NK-92 treated with Interleukin-12 subunit alpha and Interleukin-12 subunit beta, amount 100 ng/mL, for 24 hours (cell line): ENCODE data around the gene PCK2.
"Not testable (repeated sequence)": the region's sequence is repeated elsewhere in the genome, so short reads cannot be mapped to it uniquely, and the experiment has no call there.

ENCODE experiments used
- DNase-seq: peaks from one replicate; lab custom pipeline; 2025; lab: John Stamatoyannopoulos, UW

PCK2 gene

DNA sequence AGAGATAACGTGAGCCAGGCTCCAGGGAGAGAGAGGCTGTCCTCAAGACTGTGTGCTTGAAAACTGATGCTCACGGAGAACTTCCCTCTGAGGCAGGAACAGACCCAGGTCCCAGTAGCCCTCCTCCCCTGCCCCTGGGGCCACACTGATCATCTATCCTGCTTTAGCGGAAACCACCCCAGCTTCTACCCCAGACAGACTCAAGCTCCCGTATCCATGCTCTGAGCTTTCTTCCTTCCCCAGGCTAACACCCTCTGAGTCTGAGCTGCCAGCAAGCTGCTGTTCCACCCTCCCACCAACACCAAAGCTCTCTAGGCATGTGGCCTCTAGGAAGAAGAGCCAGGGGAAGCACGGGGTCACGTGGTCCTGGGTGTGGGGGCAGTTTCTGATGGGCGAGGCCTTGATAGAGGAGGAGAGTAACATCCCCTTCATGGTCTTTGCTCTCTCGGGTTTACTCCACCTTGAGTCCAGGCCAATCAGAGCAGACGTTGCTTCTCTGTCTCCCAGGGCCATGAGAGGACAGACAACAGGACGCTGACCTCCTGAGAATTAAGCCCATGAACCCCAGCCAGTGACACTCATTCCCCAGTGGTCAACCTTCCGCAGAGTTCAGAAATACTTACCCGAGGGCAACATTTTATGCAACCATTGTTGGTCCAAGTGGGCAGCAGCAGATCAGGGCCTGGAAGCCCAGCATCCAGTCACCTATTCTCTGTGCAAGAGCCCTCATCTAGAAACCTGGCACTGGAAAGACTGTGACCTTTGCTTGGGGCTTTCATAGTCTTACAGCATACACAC, 1.4 kb downstream of the PCK2 start:
- DNase-seq, result peak; percentile 45

DNA sequence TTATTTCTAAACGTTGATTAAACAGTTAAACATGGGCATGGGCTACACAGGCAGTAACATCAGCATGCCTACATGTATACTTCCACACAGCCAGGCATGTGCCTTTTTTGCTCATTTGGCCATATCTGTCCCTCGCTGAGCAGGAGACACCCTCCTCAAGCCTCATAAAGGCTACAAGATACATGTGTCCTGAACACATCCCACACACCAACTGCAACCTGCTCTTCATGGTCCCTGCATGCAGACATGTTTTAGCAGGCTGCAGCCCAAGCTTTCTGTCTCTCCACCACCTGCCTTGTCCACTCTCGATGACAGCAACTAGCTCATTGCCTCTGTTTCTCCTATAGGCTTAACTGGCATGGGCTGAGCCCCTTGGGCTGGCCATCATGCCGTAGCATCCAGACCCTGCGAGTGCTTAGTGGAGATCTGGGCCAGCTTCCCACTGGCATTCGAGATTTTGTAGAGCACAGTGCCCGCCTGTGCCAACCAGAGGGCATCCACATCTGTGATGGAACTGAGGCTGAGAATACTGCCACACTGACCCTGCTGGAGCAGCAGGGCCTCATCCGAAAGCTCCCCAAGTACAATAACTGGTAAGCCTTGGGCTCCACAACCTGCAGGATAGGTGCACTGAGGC, 2.6 kb downstream of the PCK2 start:
- DNase-seq, result no peak

DNA sequence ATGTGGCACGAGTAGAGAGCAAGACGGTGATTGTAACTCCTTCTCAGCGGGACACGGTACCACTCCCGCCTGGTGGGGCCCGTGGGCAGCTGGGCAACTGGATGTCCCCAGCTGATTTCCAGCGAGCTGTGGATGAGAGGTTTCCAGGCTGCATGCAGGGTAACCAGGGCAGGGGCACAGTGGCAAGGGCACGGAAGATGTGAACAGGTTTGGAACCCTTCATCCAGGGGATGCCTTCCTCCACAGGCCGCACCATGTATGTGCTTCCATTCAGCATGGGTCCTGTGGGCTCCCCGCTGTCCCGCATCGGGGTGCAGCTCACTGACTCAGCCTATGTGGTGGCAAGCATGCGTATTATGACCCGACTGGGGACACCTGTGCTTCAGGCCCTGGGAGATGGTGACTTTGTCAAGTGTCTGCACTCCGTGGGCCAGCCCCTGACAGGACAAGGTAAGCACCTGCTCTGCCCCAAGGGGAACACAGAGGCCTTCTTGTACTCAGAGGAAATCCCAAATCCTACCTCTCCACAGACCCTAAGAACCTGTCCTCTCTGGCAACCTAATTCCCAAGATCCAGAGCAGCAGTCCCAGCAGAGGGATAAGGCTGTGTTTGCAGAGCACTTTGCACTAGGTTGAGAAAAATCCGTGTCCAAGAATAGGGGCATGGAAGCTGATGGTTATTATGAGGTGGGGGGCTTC, 4.3 kb downstream of the PCK2 start:
- DNase-seq, result no peak

DNA sequence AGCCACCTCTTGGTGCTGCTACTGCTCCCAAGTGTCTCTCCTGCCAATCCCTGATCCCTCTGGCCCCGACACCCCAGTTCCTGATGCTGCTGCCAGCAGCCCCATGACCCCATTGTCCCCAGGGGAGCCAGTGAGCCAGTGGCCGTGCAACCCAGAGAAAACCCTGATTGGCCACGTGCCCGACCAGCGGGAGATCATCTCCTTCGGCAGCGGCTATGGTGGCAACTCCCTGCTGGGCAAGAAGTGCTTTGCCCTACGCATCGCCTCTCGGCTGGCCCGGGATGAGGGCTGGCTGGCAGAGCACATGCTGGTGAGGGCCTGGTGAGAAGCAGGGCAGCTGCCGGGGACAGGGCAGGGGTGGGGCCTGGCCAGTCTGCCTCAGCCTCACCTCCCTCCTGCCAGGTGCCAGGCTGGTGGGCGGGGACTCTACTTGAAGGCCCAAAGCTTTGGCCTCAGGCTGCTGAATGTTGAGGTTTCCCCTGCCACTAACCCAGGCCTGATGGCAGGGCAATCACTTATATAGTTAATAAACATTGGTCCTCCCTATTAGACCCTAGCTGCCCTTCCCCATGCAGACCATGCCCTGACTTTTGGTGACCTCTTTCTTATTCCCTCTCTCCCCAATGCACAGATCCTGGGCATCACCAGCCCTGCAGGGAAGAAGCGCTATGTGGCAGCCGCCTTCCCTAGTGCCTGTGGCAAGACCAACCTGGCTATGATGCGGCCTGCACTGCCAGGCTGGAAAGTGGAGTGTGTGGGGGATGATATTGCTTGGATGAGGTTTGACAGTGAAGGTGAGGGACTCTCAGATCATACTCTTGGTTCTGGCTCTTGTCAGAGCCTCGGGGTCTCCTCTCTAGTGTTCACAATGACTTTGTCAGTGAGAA, 5.1 kb downstream of the PCK2 start:
- DNase-seq, result no peak

DNA sequence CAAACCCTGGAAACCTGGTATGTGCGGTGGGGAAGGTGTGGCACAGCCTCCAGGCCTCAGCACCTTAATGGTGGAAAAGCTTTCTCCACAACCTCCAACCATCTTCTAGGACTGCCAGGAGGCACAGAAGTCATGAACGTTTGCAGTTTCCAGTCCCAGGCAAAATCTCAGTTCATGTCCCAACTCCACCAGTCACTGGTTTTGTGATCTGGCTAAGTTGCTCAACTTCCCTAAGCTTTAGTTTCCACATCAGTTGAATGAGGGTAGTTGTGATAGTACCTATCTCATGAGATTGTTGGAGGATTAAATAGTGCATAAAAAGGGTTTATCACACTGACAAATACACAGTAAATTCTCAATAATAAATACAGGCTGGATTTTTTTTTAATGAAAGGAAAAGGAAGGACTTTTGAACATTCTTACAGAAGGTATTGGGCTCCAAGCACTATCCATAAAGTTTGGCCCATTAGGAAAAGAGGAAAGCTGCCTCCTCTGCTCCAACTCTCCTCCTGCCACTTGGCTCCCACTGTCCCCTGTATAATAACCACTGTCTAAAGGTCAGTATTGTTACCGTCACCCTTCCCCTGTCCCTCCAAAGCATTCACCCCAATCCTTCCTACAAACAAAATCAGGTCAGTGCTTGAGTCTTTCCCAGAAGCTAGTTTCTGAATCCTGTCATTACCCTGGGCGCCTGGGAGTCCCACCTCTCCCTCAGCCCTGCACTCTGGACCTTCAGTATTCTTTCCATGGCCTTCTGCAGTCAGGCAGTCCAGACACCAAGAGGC, 6.3 kb downstream of the PCK2 start:
- DNase-seq, result no peak

DNA sequence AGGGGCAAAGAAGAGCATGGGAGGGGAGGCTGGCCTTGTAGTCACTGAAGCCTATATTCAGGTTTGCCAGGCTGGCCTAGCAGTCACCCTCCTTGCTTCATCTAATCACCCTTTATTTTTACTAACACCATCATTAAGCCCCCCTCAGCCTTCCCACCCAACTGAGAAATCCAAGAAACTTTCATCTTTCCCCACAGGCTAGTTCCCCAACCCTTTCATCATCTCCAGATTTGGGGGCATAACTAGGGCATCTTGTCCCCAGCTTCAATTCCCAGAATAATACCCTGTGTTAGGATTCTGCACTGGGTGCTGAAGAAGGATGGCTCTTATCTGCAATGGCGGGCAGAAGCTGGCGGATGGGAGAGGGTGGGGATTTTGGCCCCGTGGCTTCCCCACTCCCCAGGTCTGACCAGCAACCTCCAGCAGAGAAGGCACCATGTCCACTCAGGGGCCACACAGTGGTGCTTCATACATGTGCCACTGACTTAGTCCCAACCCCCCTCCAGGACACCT, 6.9 kb downstream of the PCK2 start:
- DNase-seq, result no peak

DNA sequence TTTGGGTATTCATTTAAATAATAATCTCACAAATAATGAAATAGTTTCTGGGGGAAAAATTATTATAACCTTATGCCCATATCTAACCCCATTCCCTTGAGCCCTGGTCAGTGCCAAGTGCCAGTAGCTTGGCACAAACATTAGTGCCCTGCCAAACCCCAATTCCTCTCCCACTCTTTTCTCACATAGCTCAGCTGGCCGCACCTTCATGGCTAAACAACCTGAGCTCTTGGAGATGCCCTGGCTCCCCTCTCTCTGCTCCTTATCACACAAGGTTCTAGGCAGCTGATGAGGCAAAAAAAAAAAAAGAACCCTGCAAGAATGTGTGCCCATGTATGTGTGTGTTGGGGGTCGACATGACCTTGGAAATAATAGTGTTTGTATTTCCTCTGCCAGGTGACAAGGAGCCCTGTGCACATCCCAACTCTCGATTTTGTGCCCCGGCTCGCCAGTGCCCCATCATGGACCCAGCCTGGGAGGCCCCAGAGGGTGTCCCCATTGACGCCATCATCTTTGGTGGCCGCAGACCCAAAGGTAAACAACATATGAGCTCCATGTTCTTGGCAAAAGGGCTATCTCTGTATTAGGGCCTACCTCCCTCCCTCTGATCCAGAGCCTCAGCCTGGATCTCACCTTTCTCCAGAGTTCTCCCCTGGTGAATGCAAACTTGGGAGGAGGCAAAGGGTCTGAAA, 8.4 kb downstream of the PCK2 start:
- no peak for DNase-seq

DNA sequence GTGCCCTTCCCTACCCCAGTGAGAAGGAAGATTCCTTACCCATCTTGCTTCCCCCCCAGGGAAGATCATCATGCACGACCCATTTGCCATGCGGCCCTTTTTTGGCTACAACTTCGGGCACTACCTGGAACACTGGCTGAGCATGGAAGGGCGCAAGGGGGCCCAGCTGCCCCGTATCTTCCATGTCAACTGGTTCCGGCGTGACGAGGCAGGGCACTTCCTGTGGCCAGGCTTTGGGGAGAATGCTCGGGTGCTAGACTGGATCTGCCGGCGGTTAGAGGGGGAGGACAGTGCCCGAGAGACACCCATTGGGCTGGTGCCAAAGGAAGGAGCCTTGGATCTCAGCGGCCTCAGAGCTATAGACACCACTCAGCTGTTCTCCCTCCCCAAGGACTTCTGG, 9.3 kb downstream of the PCK2 start:
- DNase-seq, result no peak

DNA sequence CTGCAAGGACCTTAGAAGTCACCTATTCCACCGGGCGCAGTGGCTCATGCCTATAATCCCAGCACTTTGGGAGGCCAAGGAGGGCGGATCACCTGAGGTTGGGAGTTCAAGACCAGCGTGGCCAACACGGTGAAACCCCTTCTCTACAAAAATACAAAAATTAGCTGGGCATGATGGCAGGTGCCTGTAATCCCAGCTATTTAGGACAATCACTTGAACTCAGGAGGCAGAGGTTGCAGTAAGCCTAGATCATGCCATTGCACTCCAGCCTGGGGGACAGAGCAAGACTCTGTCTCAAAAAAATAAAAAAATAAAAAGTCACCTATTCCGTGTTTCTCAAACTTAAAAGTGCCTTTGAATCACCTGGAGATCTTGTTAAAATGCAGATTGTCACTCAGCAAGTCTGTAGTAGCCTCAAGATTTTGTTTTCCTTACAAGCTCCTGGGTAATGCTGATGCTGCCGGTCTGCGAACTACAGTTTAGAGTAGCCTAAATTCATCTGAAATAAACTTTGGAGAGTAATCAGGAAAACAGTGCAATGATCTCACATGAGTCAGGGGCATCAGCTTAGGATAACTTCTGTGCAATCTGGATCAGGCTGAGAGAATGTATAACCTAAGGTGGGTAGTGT, 11.6 kb downstream of the PCK2 start:
- DNase-seq, result not testable (repeated sequence)

DNA sequence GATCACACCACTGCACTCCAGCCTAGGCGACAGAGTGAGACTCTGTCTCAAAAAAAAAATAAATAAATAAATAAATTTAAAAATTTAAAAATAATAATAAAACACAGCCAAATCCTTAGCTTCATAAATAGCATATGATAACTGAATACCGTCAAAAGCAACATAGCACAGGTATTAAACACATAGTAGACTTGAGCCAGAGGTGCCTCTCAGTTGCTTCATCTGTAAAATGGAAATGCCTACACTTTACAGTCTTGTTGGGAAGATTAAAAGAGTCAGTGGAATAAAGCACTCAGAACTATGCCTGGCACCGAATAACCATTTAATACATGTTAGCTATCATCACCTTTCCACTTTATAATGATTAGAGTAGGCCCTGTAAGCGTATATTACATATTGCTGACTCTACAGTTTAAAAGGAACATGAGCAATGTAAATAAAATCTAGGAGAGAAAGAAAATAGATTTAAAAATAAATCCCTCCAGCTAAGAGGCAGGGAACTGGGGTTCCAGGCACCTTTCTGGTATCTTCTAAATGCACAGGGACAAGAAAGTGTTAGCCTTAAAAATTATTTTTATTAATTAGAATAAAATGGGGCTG, 12.7 kb downstream of the PCK2 start:
- DNase-seq, result no peak

DNA sequence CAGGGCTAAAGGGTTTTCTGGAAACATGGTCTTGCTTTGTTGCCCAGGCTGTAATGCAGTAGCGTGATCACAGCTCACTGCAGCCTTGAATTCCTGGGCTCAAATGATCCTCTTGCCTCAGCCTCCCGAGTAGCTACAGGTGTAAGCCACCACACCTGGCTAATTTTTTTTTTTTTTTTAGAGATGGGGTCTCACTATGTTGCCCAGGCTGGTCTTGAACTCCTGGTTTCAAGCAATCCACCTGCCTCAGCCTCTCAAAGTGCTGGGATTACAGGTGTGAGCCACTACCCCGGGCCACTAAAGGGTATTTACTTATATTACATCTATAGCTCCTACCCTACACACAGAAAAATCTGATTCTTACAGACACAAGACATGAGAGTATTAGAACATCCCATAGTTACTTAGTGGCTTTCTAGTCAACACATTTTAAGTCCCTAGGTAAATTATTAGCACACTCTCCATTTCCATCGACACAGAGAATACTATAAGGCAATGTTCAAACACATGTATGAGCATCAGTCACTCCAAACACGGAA, 14.3 kb downstream of the PCK2 start:
- DNase-seq, result no peak

DNA sequence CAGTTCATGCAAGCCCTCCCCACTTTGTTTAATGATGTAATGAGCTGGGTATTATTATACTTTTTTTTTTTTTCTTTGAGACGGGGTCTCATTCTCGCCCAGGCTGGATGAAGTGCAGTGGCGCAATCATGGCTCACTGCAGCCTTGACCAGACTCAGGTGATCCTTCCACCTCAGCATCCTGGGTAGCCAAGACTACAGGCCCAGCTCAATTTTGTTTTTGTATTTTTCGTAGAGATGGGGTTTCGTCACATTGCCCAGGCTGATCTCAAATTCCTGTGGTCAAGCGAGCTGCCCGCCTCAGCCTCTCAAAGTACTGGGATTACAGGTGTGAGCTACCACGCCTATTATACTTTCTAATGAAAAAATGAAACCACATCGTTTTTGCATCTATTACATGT, 15.9 kb downstream of the PCK2 start:
- DNase-seq, result peak; percentile 17

DNA sequence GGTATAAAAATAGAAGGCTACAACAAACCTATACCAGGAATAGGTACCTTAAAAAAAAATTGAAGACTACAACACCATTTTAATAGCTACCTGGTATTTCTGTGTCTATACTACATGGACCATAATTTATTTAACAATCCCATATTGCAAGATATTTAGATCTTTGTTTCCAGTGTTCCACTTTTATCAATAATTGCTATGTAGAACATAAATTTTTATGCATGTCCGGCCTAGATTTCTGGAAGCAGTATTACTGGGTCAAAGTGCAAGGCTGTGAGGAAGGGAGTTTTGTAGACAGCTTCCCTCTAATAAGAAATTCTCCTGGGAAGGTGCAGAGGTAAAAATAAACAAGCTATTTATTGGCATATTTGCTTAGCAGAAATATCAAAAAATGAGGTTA, 16.4 kb downstream of the PCK2 start:
- DNase-seq, result no peak

DNA sequence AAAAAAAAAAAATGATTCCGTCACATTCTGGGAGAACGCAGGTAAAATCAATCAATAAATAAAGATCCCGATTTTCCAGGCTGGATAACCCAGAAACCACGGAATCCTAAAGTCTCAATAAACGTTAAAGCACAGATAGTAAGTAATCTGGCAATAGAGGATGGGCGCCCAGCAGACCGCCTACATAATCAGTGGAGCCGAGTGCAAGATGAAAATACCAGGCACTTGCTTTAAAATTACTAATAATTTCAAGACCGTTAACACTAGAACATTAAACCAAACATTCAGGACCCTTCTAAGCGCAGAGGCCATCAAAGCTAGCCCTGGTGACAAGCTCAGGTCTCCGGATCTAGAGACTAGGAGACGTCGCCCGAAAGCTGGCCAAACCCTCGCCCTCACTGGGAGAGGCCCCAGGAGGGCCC, 19.3 kb downstream of the PCK2 start:
- DNase-seq, result no peak

DNA sequence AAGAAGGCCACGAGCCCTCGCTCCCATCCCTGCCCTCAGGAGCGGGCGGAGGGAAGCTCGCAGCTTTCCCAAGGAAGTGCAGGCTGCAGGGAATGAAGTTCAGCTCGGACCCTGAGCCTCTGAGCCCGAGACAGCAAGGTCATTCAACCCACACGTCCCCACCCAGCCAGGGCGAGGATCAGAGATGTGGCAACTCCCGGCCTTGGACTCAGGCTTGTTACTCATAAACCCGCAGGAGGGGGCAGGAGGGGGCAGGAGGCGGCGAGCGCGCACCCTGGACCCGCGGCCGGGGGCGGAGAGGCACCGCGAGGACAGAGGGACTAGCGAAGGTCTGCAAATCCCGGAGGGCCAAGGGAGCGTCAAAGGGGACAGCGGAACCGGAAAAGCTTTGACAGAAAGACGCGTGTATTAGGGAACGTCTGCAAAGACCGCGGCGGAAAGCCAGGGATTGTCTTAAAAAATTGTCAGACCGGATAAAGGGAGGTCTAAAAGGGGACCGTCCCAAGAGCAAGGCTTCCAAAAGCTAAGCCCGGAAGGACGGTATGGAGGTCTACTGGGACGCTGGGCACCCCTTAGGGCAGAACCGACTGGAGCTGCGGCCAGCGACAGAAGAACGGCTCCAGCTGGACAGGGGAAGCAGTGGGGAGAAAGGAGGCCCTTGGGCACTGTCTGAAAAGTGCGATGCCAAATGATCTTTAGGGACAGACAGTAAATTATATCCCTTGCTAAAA, 19.9 kb downstream of the PCK2 start:
- DNase-seq, result peak; percentile 85

DNA sequence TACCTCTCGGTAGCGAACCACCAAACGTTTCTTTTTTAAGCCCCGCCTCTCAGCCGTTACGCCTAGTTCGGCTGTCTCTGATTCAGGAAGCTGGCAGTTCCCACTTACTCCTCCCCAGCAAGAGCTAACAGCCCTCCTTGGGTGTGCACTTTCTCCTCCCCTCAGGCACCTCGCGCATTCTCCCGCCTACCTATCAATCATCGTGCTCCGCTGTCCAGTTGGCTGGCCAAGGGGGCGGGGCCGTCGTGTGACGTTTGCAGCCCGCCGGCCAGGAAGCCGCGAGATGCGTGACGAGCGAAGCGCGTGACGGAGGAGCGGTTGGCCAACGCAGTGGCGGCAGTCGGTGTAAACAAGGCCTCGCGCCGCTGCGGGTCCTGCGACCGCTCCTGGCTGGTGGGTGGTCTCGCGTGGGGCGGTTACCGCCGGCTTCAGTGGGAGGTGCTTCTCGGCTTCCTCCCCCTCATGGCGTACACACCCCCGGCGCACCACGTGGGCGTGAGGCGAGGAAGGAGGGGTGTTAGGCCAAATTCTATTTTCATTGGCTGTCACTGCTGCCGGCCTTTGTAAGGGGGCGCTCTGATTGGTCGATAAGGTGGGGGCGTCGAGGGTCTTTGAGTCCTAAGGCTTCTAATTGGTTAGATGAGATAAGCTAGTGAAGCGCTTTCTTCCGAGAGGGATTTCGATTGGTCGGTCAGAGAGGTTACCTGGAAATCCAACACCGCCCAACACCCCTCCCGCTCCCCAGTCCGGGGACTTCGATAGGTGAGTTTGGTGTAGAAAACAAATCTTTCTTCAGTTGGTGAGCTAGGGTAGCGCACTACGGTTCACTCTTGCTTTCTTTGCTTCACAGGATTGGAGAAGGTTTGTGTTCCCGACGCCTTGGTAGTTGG, 20.7 kb downstream of the PCK2 start, which contains the start of the genes DCAF11 and NRL:
TSS of gene DCAF11 (plus strand) at position 246 of the 890 bp plus-strand sequence. CDS start 818 bp downstream, outside the sequence.
TSS of gene NRL (minus strand) at position 418 of the 890 bp plus-strand sequence. CDS start 32,101 bp downstream, outside the sequence.
- peak; percentile 99 for DNase-seq

DNA sequence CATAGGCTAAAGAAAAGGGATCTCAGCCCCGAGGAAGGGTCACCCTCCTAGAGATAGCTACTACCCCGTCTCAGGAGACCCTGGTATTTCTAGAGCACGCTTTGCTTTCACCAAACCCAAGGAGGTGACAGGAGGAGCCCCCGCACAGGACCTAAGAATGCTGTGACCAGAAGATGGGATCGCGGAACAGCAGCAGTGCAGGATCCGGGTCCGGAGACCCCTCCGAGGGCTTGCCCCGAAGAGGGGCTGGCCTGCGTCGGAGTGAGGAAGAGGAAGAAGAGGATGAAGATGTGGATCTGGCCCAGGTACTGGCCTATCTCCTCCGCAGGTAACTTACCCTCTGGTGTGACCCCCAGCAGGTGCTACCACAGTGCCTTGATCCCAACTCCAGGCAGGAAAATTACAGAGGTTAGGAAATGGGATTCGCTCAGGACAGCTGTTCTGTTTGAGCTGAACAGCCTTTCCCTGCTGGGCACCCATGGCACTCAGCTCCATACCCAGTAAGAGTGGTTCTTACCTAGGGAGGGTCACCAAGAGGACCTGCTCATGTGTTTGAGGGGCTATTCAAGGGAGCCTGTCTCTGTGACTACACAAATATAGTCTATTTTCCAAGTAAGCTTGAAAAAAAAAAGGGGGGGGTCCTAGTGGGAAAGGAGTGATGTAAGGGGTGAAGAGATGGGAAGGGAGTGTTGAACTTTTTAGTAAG, 21.5 kb downstream of the PCK2 start:
- DNase-seq, result no peak
